Endodermal cell (in vitro differentiated cells): ENCODE measurements around the gene UNC45A. TPM values are rescaled to one million over a fixed set of nuclear protein-coding genes. Genes with fewer than 3 reads are reported as not detected.

Experiments used
- DNase-seq: peaks from one replicate; pipeline ENCODE4 v3.0.0-alpha.2; 2017
- H3K27ac ChIP-seq: 2 replicates; pipeline ENCODE4 v1.5.1; 2013; ENCODE audit warnings: mild to moderate bottlenecking, low read depth, low read length, moderate library complexity
- H3K27me3 ChIP-seq: 2 replicates; pipeline ENCODE4 v1.6.1; 2013; ENCODE audit warnings: mild to moderate bottlenecking, low read length, moderate library complexity; ENCODE audit not compliant: insufficient read depth, control insufficient read depth, poor library complexity, severe bottlenecking
- H3K36me3 ChIP-seq: 2 replicates; pipeline ENCODE4 v1.7.0; 2013; ENCODE audit warnings: mild to moderate bottlenecking, low read length, moderate library complexity; ENCODE audit not compliant: control insufficient read depth, insufficient read depth
- H3K4me1 ChIP-seq: one replicate; pipeline ENCODE4 v1.7.0; 2013; ENCODE audit warnings: low read length; ENCODE audit not compliant: control insufficient read depth, insufficient read depth
- H3K4me3 ChIP-seq: 2 replicates; pipeline ENCODE4 v1.5.1; 2013; ENCODE audit warnings: mild to moderate bottlenecking, low read length, moderate library complexity
- H3K9ac ChIP-seq: 2 replicates; pipeline ENCODE4 v1.6.1; 2013; ENCODE audit warnings: mild to moderate bottlenecking, low read length, moderate library complexity; ENCODE audit not compliant: poor library complexity, severe bottlenecking; ENCODE audit errors: extremely low read depth
- H3K9me3 ChIP-seq: 2 replicates; pipeline ENCODE4 v1.6.1; 2013; ENCODE audit warnings: mild to moderate bottlenecking, low read length, moderate library complexity; ENCODE audit not compliant: control insufficient read depth
- H3K27ac Mint-ChIP-seq: 2 replicates; pipeline ENCODE4 v1.8.0; 2020; ENCODE audit warnings: mixed read lengths
- H3K27me3 Mint-ChIP-seq: 2 replicates; pipeline ENCODE4 v1.8.0; 2021; ENCODE audit warnings: mild to moderate bottlenecking, mixed read lengths; ENCODE audit not compliant: insufficient read depth
- H3K36me3 Mint-ChIP-seq: 2 replicates; pipeline ENCODE4 v1.8.0; 2020; ENCODE audit warnings: low read depth, mixed read lengths
- H3K4me1 Mint-ChIP-seq: 2 replicates; pipeline ENCODE4 v1.8.0; 2020; ENCODE audit warnings: mixed read lengths
- H3K4me3 Mint-ChIP-seq: 2 replicates; pipeline ENCODE4 v1.8.0; 2020; ENCODE audit warnings: mild to moderate bottlenecking, moderate library complexity, mixed read lengths
- H3K9me3 Mint-ChIP-seq: 2 replicates; pipeline ENCODE4 v1.8.0; 2020; ENCODE audit warnings: mild to moderate bottlenecking, mixed read lengths
- WGBS, 2 experiments: methylation state at CpG; one replicate each; pipeline versions ENCODE4 v1.1.5 to v1.1.7; 2013; ENCODE audit warnings: missing lambda C conversion rate in 2 of 2, mixed read lengths in 1 of 2; ENCODE audit not compliant: insufficient coverage in 1 of 2, insufficient read length in 1 of 2; 5-methylcytosine and 5-hydroxymethylcytosine counted together
- total RNA-seq, 2 donors: library from RNA; stranded (reverse); fragmentation: NEBNext Ultra II Directional in 1 of 2; extraction: Animal tissue kit (Norgen Biotek cat#: 25700) in 1 of 2; gene quantifications; 2 replicates in 1 of 2; 3 replicates in 1 of 2; pipeline ENCODE4 v1.2.1, GENCODE V29; 2021
- TF ChIP-seq, protein P1 (sequence below): fragments of 200-600 bp; sonication (generic); conservative IDR thresholded peaks from 2 replicates; pipeline ENCODE4 v1.5.0; 2021; ENCODE audit warnings: antibody characterized with exemption, mild to moderate bottlenecking

UNC45A gene
- total RNA-seq, 2 donors from 2014 or later = 92.5 to 96.6 TPM

DNA sequence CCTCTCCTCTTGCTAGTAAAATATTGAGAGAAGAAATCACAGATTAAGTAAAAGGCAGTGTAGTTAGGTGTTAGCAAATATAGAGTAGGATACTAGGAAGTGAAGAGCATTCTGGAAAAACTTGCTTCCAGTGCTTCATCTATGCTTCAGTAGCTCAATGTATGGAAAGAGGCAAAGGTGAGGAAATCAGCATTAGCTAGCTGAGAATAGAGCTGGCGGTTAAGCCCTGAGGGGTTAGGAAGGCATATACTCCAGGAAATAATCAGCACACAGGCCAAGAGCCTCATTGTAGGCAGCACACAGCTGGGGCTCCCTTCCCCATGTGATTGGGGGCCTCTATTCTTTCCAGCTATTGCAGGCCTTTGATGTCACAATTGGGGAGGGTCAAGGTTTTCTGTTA, 33.3 kb downstream of the UNC45A start:
- TF ChIP-seq, protein P1, sequence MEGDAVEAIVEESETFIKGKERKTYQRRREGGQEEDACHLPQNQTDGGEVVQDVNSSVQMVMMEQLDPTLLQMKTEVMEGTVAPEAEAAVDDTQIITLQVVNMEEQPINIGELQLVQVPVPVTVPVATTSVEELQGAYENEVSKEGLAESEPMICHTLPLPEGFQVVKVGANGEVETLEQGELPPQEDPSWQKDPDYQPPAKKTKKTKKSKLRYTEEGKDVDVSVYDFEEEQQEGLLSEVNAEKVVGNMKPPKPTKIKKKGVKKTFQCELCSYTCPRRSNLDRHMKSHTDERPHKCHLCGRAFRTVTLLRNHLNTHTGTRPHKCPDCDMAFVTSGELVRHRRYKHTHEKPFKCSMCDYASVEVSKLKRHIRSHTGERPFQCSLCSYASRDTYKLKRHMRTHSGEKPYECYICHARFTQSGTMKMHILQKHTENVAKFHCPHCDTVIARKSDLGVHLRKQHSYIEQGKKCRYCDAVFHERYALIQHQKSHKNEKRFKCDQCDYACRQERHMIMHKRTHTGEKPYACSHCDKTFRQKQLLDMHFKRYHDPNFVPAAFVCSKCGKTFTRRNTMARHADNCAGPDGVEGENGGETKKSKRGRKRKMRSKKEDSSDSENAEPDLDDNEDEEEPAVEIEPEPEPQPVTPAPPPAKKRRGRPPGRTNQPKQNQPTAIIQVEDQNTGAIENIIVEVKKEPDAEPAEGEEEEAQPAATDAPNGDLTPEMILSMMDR = no peak
- no peak overlapping the region for H3K4me3 ChIP-seq

DNA sequence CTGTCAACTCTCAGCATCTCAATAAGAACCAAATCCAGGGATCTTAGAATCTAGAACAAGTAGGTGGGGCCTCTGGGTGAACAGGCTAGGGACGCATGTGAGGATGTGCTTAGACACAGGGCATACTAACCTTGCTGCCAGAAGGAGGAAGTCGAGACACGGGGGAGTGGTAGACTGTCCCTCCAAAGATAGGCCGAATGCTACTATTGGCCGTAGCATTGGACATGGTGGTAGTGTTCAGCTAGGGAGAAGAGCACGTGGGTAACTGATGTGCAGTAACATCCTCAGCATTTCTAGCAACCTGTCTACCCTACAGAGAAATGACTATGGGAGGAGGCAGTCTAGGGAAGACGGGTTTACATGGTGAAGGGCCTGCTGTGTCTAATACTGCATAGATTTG, 35.2 kb downstream of the UNC45A start:
- Mint-ChIP-seq H3K36me3 (peaks cover 72% of the 10 kb centered on the region), H3K4me1 (no peaks in the 10 kb centered on the region), H3K27me3 (no peaks in the 10 kb centered on the region), H3K27ac (no peak overlapping the region), H3K4me3 (no peak overlapping the region), H3K9me3 (no peaks in the 10 kb centered on the region)
- H3K9me3 ChIP-seq = no peaks in the 10 kb centered on the region
- H3K36me3 ChIP-seq = peaks cover 81% of the 10 kb centered on the region
- WGBS, 2 experiments = 98 to 99% methylated on average over 7 of the region's 7 CpGs
- no peaks in the 10 kb centered on the region for H3K27me3 ChIP-seq
- TF ChIP-seq, protein P1 = no peak
- no peaks in the 10 kb centered on the region for H3K4me1 ChIP-seq
- no peak for DNase-seq
- no peak overlapping the region for H3K4me3 ChIP-seq
- no peak overlapping the region for H3K27ac ChIP-seq
- H3K9ac ChIP-seq = no peak overlapping the region

More for the DNA sequence above, 33.3 kb downstream of the UNC45A start:
- H3K27ac Mint-ChIP-seq = no peak overlapping the region
- H3K27ac ChIP-seq = no peak overlapping the region
- no peaks in the 10 kb centered on the region for H3K4me1 ChIP-seq
- DNase-seq = no peak
- H3K9ac ChIP-seq = no peak overlapping the region
- no peaks in the 10 kb centered on the region for H3K9me3 ChIP-seq
- H3K27me3 ChIP-seq = no peaks in the 10 kb centered on the region
- no peak overlapping the region for H3K4me3 Mint-ChIP-seq
- H3K9me3 Mint-ChIP-seq = no peaks in the 10 kb centered on the region
- H3K4me1 Mint-ChIP-seq = no peaks in the 10 kb centered on the region
- H3K27me3 Mint-ChIP-seq = no peaks in the 10 kb centered on the region
- H3K36me3 ChIP-seq = peaks cover 78% of the 10 kb centered on the region
- H3K36me3 Mint-ChIP-seq = peaks cover 66% of the 10 kb centered on the region
- WGBS, 2 experiments = 86 to 100% methylated on average over 1 of the region's 1 CpG

DNA sequence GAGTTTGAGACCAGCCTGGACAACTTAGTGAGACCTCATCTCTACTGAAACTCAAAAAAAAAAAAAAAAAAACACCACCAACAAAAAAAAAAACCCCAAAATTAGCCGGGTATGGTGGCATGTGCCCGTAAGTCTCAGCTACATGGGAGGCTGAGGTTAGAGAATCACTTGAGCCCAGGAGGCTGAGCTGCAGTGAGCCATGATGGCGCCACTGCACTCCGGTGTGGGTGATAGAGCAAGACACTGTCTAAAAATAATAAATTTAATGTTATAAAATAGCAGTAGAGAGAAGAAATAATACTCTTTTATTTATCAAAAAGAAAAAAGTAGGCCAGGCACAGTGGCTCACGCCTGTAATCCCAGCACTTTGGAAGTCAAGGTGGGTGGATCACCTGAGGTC, 37.0 kb downstream of the UNC45A start:
- peaks cover 82% of the 10 kb centered on the region for H3K36me3 ChIP-seq
- no peak overlapping the region for H3K27ac ChIP-seq
- no peak for DNase-seq
- no peaks in the 10 kb centered on the region for H3K4me1 Mint-ChIP-seq
- H3K9me3 ChIP-seq = no peaks in the 10 kb centered on the region
- H3K27me3 ChIP-seq = no peaks in the 10 kb centered on the region
- no peaks in the 10 kb centered on the region for H3K4me1 ChIP-seq
- no peak overlapping the region for H3K4me3 ChIP-seq
- H3K4me3 Mint-ChIP-seq = no peak overlapping the region
- no peaks in the 10 kb centered on the region for H3K27me3 Mint-ChIP-seq
- TF ChIP-seq, protein P1 = no peak
- 60 to 88% methylated on average over 1 to 3 of the region's 5 CpGs for WGBS, 2 experiments
- H3K36me3 Mint-ChIP-seq = peaks cover 73% of the 10 kb centered on the region
- H3K27ac Mint-ChIP-seq = no peak overlapping the region
- no peak overlapping the region for H3K9ac ChIP-seq
- no peaks in the 10 kb centered on the region for H3K9me3 Mint-ChIP-seq
